GM12892 (cell line): Measurements from ENCODE around the gene SMOC2.

Experiments used
- POLR2A ChIP-seq: IDR thresholded peaks from 2 replicates; pipeline ENCODE4 v1.6.1; 2011; ENCODE audit warnings: low read depth, low read length, control low read depth
- POLR2AphosphoS5 ChIP-seq: IDR thresholded peaks from 2 replicates; pipeline ENCODE4 v1.6.1; 2011; ENCODE audit warnings: low read depth, low read length, control low read depth
- TAF1 ChIP-seq: IDR thresholded peaks from 2 replicates; pipeline ENCODE4 v1.6.1; 2011; ENCODE audit warnings: low read depth, mild to moderate bottlenecking, control low read depth, low read length, borderline replicate concordance

DNA sequence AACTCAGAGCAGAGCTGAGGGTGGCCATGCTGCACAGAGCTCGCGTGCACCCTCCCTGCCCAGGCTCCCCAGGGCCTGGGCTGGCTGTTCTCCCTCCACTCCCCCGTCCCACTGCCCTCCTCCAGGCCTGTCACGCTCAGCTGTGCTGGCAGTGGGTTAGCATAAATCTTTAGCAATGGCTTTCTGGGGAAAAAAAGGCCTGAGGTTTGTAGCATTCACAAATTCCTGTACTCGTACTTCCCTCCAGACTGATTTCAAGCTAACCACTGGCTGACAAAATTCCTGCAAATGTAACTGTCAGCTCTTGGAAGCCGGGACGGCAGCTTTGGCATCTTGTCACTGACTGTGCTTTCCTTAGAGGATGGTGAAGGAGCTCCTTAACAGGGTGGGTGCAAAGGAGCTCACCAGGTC is 22.3 kb upstream of the SMOC2 start:
- TF ChIP-seq POLR2AphosphoS5 (no peak), POLR2A (no peak), TAF1 (no peak)
